IMR-90 (cell line): ENCODE results near the gene SIGLEC12. TPM values are rescaled to one million over a fixed set of nuclear protein-coding genes. Genes with fewer than 3 reads are reported as not detected.

ENCODE experiments used
- ATAC-seq: fragments of 200-7000 bp; cut with Tn5 transposase; 2 replicates; pipeline ENCODE4 v1.9.1; 2020; ENCODE audit warnings: low read depth, mild to moderate bottlenecking, moderate library complexity
- BruUV-seq: library from RNA; stranded (reverse); fragments of 400-500 nt; replicated peaks from 2 replicates; lab custom pipeline; 2021; lab: Mats Ljungman, UMichigan
- CTCF ChIA-PET: fragments of 300-600 bp; formaldehyde crosslinking; extraction: SDS; loops from one replicate; lab custom pipeline; 2021; ENCODE audit warnings: antibody characterized with exemption; lab: Yijun Ruan, JAX
- POLR2A ChIA-PET: fragments of 300-600 bp; sonication (Branson Sonifier 250); formaldehyde crosslinking; loops from one replicate; lab custom pipeline; 2022; ENCODE audit warnings: antibody characterized with exemption; ENCODE audit not compliant: unreplicated experiment; lab: Charles Lee
- DNase-seq: peaks from one replicate; pipeline ENCODE4 v3.0.0; 2013
- H2AFZ ChIP-seq: replicated peaks from 2 replicates; pipeline ENCODE3; 2013; ENCODE audit warnings: low read length, mild to moderate bottlenecking; ENCODE audit not compliant: poor library complexity
- H2AK5ac ChIP-seq: 2 replicates; pipeline ENCODE4 v1.6.1; 2013; ENCODE audit warnings: low read depth, low read length, inconsistent platforms
- H2AK9ac ChIP-seq: replicated peaks from 2 replicates; pipeline ENCODE3; 2013; ENCODE audit warnings: mild to moderate bottlenecking, low read depth, low read length, moderate library complexity; ENCODE audit not compliant: poor library complexity
- H2BK120ac ChIP-seq: 2 replicates; pipeline ENCODE4 v1.6.1; 2013; ENCODE audit warnings: low read depth, low read length, inconsistent platforms
- H2BK15ac ChIP-seq: 3 replicates; pipeline ENCODE4 v1.6.1; 2013; ENCODE audit warnings: low read depth, low read length, inconsistent platforms
- H2BK20ac ChIP-seq: 2 replicates; pipeline ENCODE4 v1.6.1; 2013; ENCODE audit warnings: low read depth, mild to moderate bottlenecking, inconsistent platforms, low read length, moderate library complexity
- H2BK5ac ChIP-seq: 2 replicates; pipeline ENCODE4 v1.6.1; 2013; ENCODE audit warnings: mild to moderate bottlenecking, low read depth, low read length, inconsistent platforms; ENCODE audit not compliant: poor library complexity, severe bottlenecking
- H3K14ac ChIP-seq: replicated peaks from 2 replicates; pipeline ENCODE4 v1.6.1; 2013; ENCODE audit warnings: low read depth, low read length, inconsistent platforms
- H3K18ac ChIP-seq: 2 replicates; pipeline ENCODE4 v1.6.1; 2013; ENCODE audit warnings: low read depth, low read length, control low read depth
- H3K23ac ChIP-seq: 2 replicates; pipeline ENCODE4 v1.6.1; 2013; ENCODE audit warnings: low read depth, low read length, inconsistent platforms
- H3K27ac ChIP-seq: 2 replicates; pipeline ENCODE4 v1.5.1; 2013; ENCODE audit warnings: mild to moderate bottlenecking, control low read depth, low read length; ENCODE audit not compliant: insufficient read depth
- H3K27me3 ChIP-seq: 2 replicates; pipeline ENCODE4 v1.6.1; 2013; ENCODE audit warnings: low read length; ENCODE audit not compliant: control insufficient read depth, insufficient read depth
- H3K36me3 ChIP-seq: 2 replicates; pipeline ENCODE4 v1.6.1; 2013; ENCODE audit warnings: low read length, mixed read lengths; ENCODE audit not compliant: control insufficient read depth, insufficient read depth
- H3K4ac ChIP-seq: 2 replicates; pipeline ENCODE4 v1.6.1; 2013; ENCODE audit warnings: low read depth, low read length, inconsistent platforms
- H3K4me1 ChIP-seq: 2 replicates; pipeline ENCODE4 v1.6.1; 2013; ENCODE audit warnings: low read length, mixed read lengths; ENCODE audit not compliant: control insufficient read depth, insufficient read depth
- H3K4me2 ChIP-seq: 2 replicates; pipeline ENCODE4 v1.6.1; 2013; ENCODE audit warnings: low read depth, mild to moderate bottlenecking, control low read depth, low read length, moderate library complexity
- H3K4me3 ChIP-seq: 2 replicates; pipeline ENCODE4 v1.5.1; 2013; ENCODE audit warnings: low read depth, mild to moderate bottlenecking, control low read depth, low read length, moderate library complexity; ENCODE audit not compliant: insufficient read depth
- H3K56ac ChIP-seq: 2 replicates; pipeline ENCODE4 v1.6.1; 2013; ENCODE audit warnings: low read length, inconsistent platforms; ENCODE audit not compliant: insufficient read depth; ENCODE audit errors: extremely low read depth
- H3K79me1 ChIP-seq, 2 experiments: 2 replicates each; pipeline ENCODE4 v1.6.1; 2013; ENCODE audit warnings: low read length in 2 of 2, inconsistent platforms in 1 of 2, low read depth in 1 of 2
- H3K9ac ChIP-seq: 2 replicates; pipeline ENCODE4 v1.6.1; 2013; ENCODE audit warnings: low read depth, low read length, control low read depth
- H3K9me1 ChIP-seq: 2 replicates; pipeline ENCODE4 v1.6.1; 2013; ENCODE audit warnings: low read length, inconsistent platforms; ENCODE audit not compliant: insufficient read depth
- H3K9me3 ChIP-seq: 2 replicates; pipeline ENCODE4 v1.6.1; 2013; ENCODE audit warnings: low read length; ENCODE audit not compliant: control insufficient read depth, insufficient read depth
- H4K20me1 ChIP-seq: 2 replicates; pipeline ENCODE4 v1.6.1; 2013; ENCODE audit warnings: low read length, inconsistent platforms; ENCODE audit not compliant: insufficient read depth
- H4K5ac ChIP-seq: 2 replicates; pipeline ENCODE4 v1.6.1; 2013; ENCODE audit warnings: mild to moderate bottlenecking, low read depth, low read length, control low read depth
- H4K8ac ChIP-seq, 2 experiments: 2 replicates each; pipeline ENCODE4 v1.6.1; 2013; ENCODE audit warnings: low read depth in 2 of 2, low read length in 2 of 2, control low read depth in 1 of 2, inconsistent platforms in 1 of 2
- H4K91ac ChIP-seq: 2 replicates; pipeline ENCODE4 v1.6.1; 2013; ENCODE audit warnings: low read depth, low read length, inconsistent platforms; ENCODE audit not compliant: insufficient read depth
- BHLHE40 ChIP-seq: fragments of 150-350 bp; IDR thresholded peaks from 2 replicates; pipeline ENCODE4 v1.6.1; 2016; ENCODE audit warnings: mild to moderate bottlenecking, low read depth, low read length
- CEBPB ChIP-seq: IDR thresholded peaks from 2 replicates; pipeline ENCODE4 v1.6.1; 2012; ENCODE audit warnings: low read depth, low read length, improper control_type of control experiment
- CHD1 ChIP-seq: IDR thresholded peaks from 2 replicates; pipeline ENCODE4 v1.6.1; 2012; ENCODE audit warnings: low read depth, low read length, improper control_type of control experiment
- CTCF ChIP-seq: conservative IDR thresholded peaks from 2 replicates; pipeline ENCODE4 v1.5.1; 2012; ENCODE audit warnings: mild to moderate bottlenecking, low read depth, low read length, improper control_type of control experiment
- ELK1 ChIP-seq: fragments of 150-350 bp; IDR thresholded peaks from 2 replicates; pipeline ENCODE4 v1.6.1; 2016; ENCODE audit warnings: low read depth, mild to moderate bottlenecking, low read length, moderate library complexity, borderline replicate concordance
- FOS ChIP-seq: fragments of 150-350 bp; IDR thresholded peaks from 2 replicates; pipeline ENCODE4 v1.6.1; 2016; ENCODE audit warnings: low read depth, low read length
- MAFK ChIP-seq: IDR thresholded peaks from 2 replicates; pipeline ENCODE4 v1.6.1; 2012; ENCODE audit warnings: low read depth, low read length, improper control_type of control experiment
- MAZ ChIP-seq: IDR thresholded peaks from 2 replicates; pipeline ENCODE4 v1.6.1; 2012; ENCODE audit warnings: low read depth, mild to moderate bottlenecking, low read length, improper control_type of control experiment, moderate library complexity, borderline replicate concordance
- MXI1 ChIP-seq: IDR thresholded peaks from 2 replicates; pipeline ENCODE4 v1.6.1; 2012; ENCODE audit warnings: low read depth, mild to moderate bottlenecking, low read length, moderate library complexity, borderline replicate concordance
- NFE2L2 ChIP-seq: fragments of 150-350 bp; IDR thresholded peaks from 2 replicates; pipeline ENCODE4 v1.6.1; 2016; ENCODE audit warnings: low read depth, mild to moderate bottlenecking, low read length
- POLR2A ChIP-seq: IDR thresholded peaks from 2 replicates; pipeline ENCODE4 v1.6.1; 2012; ENCODE audit warnings: mild to moderate bottlenecking, low read depth, low read length
- RAD21 ChIP-seq: IDR thresholded peaks from 2 replicates; pipeline ENCODE4 v1.6.1; 2012; ENCODE audit warnings: low read length, improper control_type of control experiment
- RCOR1 ChIP-seq: IDR thresholded peaks from 2 replicates; pipeline ENCODE4 v1.6.1; 2012; ENCODE audit warnings: mild to moderate bottlenecking, low read length, improper control_type of control experiment; ENCODE audit not compliant: insufficient replicate concordance
- RFX5 ChIP-seq: IDR thresholded peaks from 2 replicates; pipeline ENCODE4 v1.8.0; 2012; ENCODE audit warnings: low read depth, mild to moderate bottlenecking, low read length, moderate library complexity
- SMC3 ChIP-seq: fragments of 150-350 bp; IDR thresholded peaks from 2 replicates; pipeline ENCODE4 v1.6.1; 2016; ENCODE audit warnings: low read depth, mild to moderate bottlenecking, antibody characterized with exemption, low read length, moderate library complexity
- USF2 ChIP-seq: fragments of 150-350 bp; IDR thresholded peaks from 2 replicates; pipeline ENCODE4 v1.6.1; 2017; ENCODE audit warnings: mild to moderate bottlenecking, antibody characterized with exemption, low read length, low read depth
- WGBS, 2 experiments: methylation state at CpG; one replicate each; pipeline versions ENCODE4 v1.1.5 to v1.1.7; 2013; ENCODE audit warnings: missing lambda C conversion rate in 2 of 2; ENCODE audit not compliant: insufficient read length in 1 of 2; ENCODE audit errors: extremely low coverage in 2 of 2; 5-methylcytosine and 5-hydroxymethylcytosine counted together
- dilution Hi-C: fragments of 300-500 bp; cut with HindIII; formaldehyde crosslinking; loops from one replicate; pipeline ENCODE4 v1.14.3; 2018; ENCODE audit warnings: low sequenced_read_pairs; ENCODE audit not compliant: unreplicated experiment
- in situ Hi-C: fragments of 300-500 bp; cut with MboI; formaldehyde crosslinking; loops from 3 replicates; pipeline ENCODE4 v1.14.3; 2019; ENCODE audit warnings: low sequenced_read_pairs, inconsistent platforms, mixed read lengths
- intact Hi-C: fragments of 100-400 bp; cut with micrococcal nuclease; formaldehyde crosslinking; loops from 2 replicates; pipeline ENCODE4 v1.10.0; 2022
- polyA plus RNA-seq, 3 experiments: library from polyadenylated mRNA; depleted of rRNA; stranded (reverse); fragments of >200 nt; gene quantifications; 2 replicates each; pipeline ENCODE4 v1.2.3, GENCODE V29; 2012; ENCODE audit warnings: low replicate concordance in 1 of 3
- total RNA-seq: library from RNA; depleted of rRNA; stranded (reverse); fragments of >200 nt; gene quantifications from 2 replicates; pipeline ENCODE4 v1.2.3, GENCODE V29; 2012

SIGLEC12 gene
- total and polyA plus RNA-seq, 2 of the 4 experiments (the other 2 are of a cell fraction), result not detected

GRCh38 chr19:51539821-51540366 is 38.3 kb upstream of the SIGLEC12 start:
- H3K36me3 ChIP-seq, result no peaks in the 10 kb centered on the region
- H3K27me3 ChIP-seq, result no peaks in the 10 kb centered on the region
- no peak overlapping the region for H2BK5ac ChIP-seq
- H3K9ac ChIP-seq, result no peak overlapping the region
- POLR2A ChIA-PET, result no interaction called here
- no peak overlapping the region for H4K5ac ChIP-seq
- no peaks in the 10 kb centered on the region for H3K9me1 ChIP-seq
- dilution Hi-C loops (no loop called here), intact Hi-C loops (no loop called here), in situ Hi-C loops (no loop called here)
- WGBS, 2 experiments, result 73% methylated on average over 3 of the region's 4 CpGs; no CpG with 5 or more reads in 1 of the 2 experiments
- H3K4ac ChIP-seq, result no peak overlapping the region
- H3K4me1 ChIP-seq, result no peaks in the 10 kb centered on the region
- H3K4me2 ChIP-seq, result no peak overlapping the region
- no peaks in the 10 kb centered on the region for H3K79me1 ChIP-seq
- no peak overlapping the region for H2AFZ ChIP-seq
- TF ChIP-seq CEBPB, result no peak
- TF ChIP-seq MAFK, result no peak
- no peak for TF ChIP-seq MAZ
- no peak for TF ChIP-seq CHD1
- TF ChIP-seq MXI1, result no peak
- TF ChIP-seq SMC3, result no peak
- no peak for TF ChIP-seq NFE2L2
- no peak for TF ChIP-seq CTCF
- TF ChIP-seq ELK1, result no peak
- TF ChIP-seq RAD21, result no peak
- TF ChIP-seq RCOR1, result no peak
- no peak for TF ChIP-seq RFX5
- TF ChIP-seq FOS, result no peak
- no peak for TF ChIP-seq USF2
- no peak for TF ChIP-seq POLR2A
- TF ChIP-seq BHLHE40, result no peak
- no peak overlapping the region for H3K4me3 ChIP-seq
- no peak overlapping the region for H2BK120ac ChIP-seq
- H2AK5ac ChIP-seq, result no peak overlapping the region
- no peak overlapping the region for H4K8ac ChIP-seq
- H3K23ac ChIP-seq, result no peak overlapping the region
- no peaks in the 10 kb centered on the region for H3K9me3 ChIP-seq
- no peak overlapping the region for H4K91ac ChIP-seq
- H3K14ac ChIP-seq, result no peak overlapping the region
- H3K18ac ChIP-seq, result no peak overlapping the region
- no peak overlapping the region for H2BK15ac ChIP-seq
- H4K20me1 ChIP-seq, result no peaks in the 10 kb centered on the region
- no peak overlapping the region for H2AK9ac ChIP-seq
- CTCF ChIA-PET, result interaction anchor here (1.1 kb wide), 1 partner anchor 25 kb away, joined by 3 read pairs; no protein-coding TSS in a partner anchor
- ATAC-seq, result no peak
- H2BK20ac ChIP-seq, result no peak overlapping the region
- no peak for DNase-seq
- H3K27ac ChIP-seq, result no peak overlapping the region
- BruUV-seq, result no TSS peak
- H3K56ac ChIP-seq, result no peak overlapping the region
